AG04450 (cell line): ENCODE data around the gene SLC35D2. TPM values are rescaled to one million over a fixed set of nuclear protein-coding genes. Genes with fewer than 3 reads are reported as not detected.

ENCODE experiments used
- CTCF ChIA-PET: fragments of 300-600, 350-600 bp; formaldehyde crosslinking; extraction: SDS; loops from one replicate; lab custom pipeline; 2022; ENCODE audit warnings: antibody characterized with exemption, inconsistent platforms; lab: Charles Lee
- POLR2A ChIA-PET: fragments of 350-600 bp; formaldehyde crosslinking; extraction: SDS; loops from one replicate; lab custom pipeline; 2021; ENCODE audit warnings: antibody characterized with exemption, inconsistent platforms; lab: Yijun Ruan, JAX
- DNase-seq: peaks from one replicate; pipeline ENCODE4 v3.0.0-alpha.2; 2011; ENCODE audit warnings: low read depth, low spot score
- H3K27ac ChIP-seq: one replicate; pipeline ENCODE4 v1.5.1; 2012; ENCODE audit warnings: low read depth, low read length, control low read depth
- H3K27me3 ChIP-seq: one replicate; pipeline ENCODE4 v1.6.0; 2012; ENCODE audit warnings: low read length; ENCODE audit not compliant: control insufficient read depth, insufficient read depth
- H3K4me3 ChIP-seq: 2 replicates; pipeline ENCODE4 v1.5.1; 2011; ENCODE audit warnings: mild to moderate bottlenecking, low read depth, low read length, control low read depth
- H3K9me3 ChIP-seq: 2 replicates; pipeline ENCODE4 v1.5.1; 2012; ENCODE audit warnings: low read length; ENCODE audit not compliant: control insufficient read depth, insufficient read depth
- polyA plus RNA-seq: library from polyadenylated mRNA; depleted of rRNA; stranded (reverse); fragments of >200 nt; gene quantifications from 2 replicates; pipeline ENCODE4 v1.2.3, GENCODE V29; 2011
- TF ChIP-seq, protein P1 (sequence below): IDR thresholded peaks from 2 replicates; pipeline ENCODE4 v1.5.1; 2011; ENCODE audit warnings: low read depth, low read length, control low read depth, inconsistent platforms

SLC35D2 gene
- polyA plus RNA-seq, 1 experiment = 24.1 TPM

DNA sequence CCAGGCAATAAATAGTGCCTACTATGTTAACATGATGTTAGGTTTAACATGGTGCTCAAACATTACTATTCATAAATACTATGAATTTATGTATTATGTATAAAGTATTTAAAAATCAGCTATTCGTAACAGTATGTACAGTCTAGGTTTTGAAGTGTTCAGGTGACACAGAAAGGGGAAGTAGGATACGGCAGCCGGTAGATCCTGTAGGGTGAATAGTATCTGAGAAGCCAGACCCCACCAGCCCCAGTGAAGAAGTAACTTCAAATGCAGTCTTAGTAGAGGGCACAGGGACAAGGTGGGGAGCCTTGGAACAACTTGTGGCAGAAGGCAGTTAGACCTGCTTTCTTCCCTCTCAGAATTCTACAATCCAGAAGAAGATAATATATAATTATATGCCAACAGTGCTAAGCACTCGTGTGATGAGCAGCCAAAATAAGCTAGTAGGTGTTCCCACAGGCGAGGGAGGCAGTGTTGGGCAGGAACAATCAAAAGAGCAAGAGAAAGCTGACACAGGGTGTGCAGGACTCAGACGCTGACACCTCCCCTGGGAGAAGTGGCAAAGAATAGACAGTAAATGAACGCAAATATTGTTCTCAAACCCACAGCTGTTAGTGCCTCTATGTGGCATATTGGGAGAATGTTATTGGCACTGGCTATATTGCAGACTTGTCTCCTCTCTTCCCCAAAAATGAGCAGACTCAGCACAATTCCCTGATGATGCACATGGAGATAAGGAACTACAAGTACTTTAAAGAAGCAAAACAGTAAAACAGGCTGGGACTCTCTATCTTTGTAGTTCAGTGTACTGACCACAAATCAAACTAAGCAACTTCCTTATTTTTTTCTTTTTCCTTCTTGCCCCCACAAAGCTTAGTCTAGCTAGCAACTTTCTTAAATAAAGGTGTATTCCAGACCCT is 30.1 kb upstream of the SLC35D2 start:
- Histone ChIP-seq H3K4me3 (no peak overlapping the region), H3K27me3 (no peaks in the 10 kb centered on the region), H3K27ac (no peak overlapping the region), H3K9me3 (no peaks in the 10 kb centered on the region)
- TF ChIP-seq, protein P1, sequence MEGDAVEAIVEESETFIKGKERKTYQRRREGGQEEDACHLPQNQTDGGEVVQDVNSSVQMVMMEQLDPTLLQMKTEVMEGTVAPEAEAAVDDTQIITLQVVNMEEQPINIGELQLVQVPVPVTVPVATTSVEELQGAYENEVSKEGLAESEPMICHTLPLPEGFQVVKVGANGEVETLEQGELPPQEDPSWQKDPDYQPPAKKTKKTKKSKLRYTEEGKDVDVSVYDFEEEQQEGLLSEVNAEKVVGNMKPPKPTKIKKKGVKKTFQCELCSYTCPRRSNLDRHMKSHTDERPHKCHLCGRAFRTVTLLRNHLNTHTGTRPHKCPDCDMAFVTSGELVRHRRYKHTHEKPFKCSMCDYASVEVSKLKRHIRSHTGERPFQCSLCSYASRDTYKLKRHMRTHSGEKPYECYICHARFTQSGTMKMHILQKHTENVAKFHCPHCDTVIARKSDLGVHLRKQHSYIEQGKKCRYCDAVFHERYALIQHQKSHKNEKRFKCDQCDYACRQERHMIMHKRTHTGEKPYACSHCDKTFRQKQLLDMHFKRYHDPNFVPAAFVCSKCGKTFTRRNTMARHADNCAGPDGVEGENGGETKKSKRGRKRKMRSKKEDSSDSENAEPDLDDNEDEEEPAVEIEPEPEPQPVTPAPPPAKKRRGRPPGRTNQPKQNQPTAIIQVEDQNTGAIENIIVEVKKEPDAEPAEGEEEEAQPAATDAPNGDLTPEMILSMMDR = no peak
- CTCF ChIA-PET = interaction anchor here (0.6 kb wide), 1 partner anchor 86 kb away, joined by 3 read pairs; no protein-coding TSS in a partner anchor
- DNase-seq = no peak
- POLR2A ChIA-PET = no interaction called here

DNA sequence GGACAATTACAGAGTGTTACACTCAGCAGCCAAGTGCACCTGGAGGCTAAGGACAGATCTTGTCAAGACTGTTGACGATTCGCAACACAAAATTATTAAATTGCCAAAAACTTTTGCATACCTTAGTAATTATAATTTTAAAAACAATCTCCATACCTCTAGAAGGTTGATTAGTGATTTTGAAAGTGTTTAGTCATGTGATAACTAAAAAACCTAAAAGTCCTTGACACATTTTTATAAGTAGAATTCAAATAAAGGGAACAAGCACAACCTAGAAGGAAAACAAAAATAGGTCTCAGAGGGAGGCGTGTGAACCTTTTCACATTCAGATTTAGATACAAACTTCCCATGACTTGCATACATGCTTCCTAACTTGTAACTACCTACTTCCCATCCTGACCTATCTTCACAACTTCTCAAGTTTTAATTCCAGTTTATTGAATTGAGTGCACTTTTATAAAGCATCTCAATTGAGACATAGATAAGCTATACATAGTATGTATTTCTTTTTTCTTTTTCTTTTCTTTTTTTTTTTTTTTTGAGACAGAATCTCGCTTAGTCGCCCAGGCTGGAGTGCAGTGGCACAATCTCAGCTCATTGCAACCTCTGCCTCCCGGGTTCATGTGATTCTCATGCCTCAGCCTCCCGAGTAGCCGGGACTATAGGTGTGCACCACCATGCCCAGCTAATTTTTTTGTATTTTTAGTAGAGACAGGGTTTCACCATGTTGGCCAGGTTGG is 28.8 kb upstream of the SLC35D2 start:
- CTCF ChIA-PET = no interaction called here
- Histone ChIP-seq H3K4me3 (no peak overlapping the region), H3K27ac (no peak overlapping the region), H3K27me3 (no peaks in the 10 kb centered on the region), H3K9me3 (no peaks in the 10 kb centered on the region)
- POLR2A ChIA-PET = no interaction called here
- TF ChIP-seq, protein P1 = no peak
- DNase-seq = no peak

DNA sequence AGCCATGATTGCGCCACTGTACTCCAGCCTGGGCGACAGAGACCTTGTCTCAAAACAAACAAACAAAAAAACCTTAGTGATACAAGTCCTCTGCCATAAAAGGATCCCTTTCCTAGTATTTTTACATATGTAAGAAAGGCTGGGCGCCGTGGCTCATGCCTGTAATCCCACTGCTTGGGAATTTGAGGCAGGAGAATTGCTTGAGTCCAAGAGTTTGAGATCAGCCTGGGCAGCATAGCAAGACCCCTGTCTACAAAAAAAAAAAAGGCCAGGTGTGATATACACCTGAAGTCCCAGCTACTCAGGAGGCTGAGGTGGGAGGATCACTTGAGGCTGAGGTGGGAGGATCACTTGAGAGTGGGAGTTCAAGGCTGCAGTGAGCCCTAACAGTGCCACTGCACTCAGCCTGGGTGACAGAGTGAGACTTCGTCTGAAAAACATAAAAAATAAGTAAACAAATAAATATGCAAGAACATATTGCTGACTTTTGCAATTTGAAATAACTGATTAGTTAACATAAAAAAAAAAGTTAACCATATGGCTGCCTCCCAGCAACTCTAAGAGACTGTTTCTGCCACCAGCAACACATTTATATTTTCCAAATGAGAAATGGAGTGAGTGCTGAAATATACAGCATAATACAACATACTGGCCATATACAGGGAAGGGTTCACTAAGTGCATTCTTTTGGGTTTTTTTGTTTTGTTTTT is 27.8 kb upstream of the SLC35D2 start:
- Histone ChIP-seq H3K4me3 (no peak overlapping the region), H3K27ac (no peak overlapping the region), H3K27me3 (no peaks in the 10 kb centered on the region), H3K9me3 (no peaks in the 10 kb centered on the region)
- ChIA-PET CTCF (no interaction called here), POLR2A (no interaction called here)
- no peak for DNase-seq
- TF ChIP-seq, protein P1 = no peak

DNA sequence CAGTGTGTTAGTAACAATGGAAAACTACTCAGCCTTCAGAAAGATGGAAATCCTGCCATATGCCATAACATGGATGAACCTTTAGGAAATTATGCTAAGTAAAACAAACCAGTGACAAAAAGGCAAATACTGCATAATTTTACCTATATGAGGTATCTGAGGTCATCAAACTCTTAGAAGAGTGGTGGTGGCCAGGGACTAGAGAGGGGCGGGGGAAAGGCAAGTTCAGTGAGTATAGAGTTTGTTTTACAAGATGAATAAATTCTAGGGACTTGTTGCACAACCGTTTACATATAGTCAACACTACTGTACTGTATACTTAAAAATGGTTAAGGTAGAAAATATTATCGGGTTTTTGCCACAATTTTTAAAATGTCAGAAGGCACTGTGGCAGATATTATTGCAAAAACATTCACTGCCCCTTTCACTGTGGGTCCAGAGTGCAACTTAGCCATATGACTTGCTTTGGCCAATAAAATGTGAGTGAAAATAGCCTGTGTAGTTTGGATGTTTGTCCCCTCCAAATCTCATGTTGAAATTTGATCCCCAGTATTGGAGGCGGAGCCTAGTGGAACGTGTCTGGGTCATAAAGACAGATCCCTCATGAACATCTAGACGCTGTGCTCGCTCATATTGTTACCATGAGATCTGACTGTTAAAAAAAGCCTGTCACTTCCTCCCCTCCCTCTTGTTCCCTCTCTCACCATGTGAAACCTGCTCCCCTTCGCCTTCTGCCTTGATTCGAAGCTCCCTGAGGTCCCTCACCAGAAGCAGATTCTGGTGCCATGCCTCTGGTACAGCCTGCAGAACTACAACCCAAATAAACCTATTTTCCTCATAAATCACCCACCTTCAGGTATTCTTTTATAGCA is 25.1 kb upstream of the SLC35D2 start:
- Histone ChIP-seq H3K4me3 (no peak overlapping the region), H3K27ac (no peak overlapping the region), H3K27me3 (no peaks in the 10 kb centered on the region), H3K9me3 (no peaks in the 10 kb centered on the region)
- TF ChIP-seq, protein P1 = no peak
- ChIA-PET POLR2A (no interaction called here), CTCF (no interaction called here)
- DNase-seq = no peak
